HG03095 (cell line): ENCODE data around the gene PTPN13.
"Not testable (repeated sequence)": the region's sequence is repeated elsewhere in the genome, so short reads cannot be mapped to it uniquely, and the experiment has no call there.

Experiments used
- ATAC-seq: cut with Tn5 transposase; IDR thresholded peaks from one replicate; pipeline ENCODE4 v1.9.1; 2021; ENCODE audit warnings: moderate library complexity; ENCODE audit not compliant: unreplicated experiment

PTPN13 gene

GRCh38 chr4:86641516-86642090, 47.5 kb downstream of the PTPN13 start:
- no peak for ATAC-seq

GRCh38 chr4:86644892-86645291, 50.8 kb downstream of the PTPN13 start:
- ATAC-seq: no peak

- no peak for ATAC-seq
These were observed 58.3 kb downstream of the PTPN13 start for GRCh38 chr4:86652332-86652932.

DNA sequence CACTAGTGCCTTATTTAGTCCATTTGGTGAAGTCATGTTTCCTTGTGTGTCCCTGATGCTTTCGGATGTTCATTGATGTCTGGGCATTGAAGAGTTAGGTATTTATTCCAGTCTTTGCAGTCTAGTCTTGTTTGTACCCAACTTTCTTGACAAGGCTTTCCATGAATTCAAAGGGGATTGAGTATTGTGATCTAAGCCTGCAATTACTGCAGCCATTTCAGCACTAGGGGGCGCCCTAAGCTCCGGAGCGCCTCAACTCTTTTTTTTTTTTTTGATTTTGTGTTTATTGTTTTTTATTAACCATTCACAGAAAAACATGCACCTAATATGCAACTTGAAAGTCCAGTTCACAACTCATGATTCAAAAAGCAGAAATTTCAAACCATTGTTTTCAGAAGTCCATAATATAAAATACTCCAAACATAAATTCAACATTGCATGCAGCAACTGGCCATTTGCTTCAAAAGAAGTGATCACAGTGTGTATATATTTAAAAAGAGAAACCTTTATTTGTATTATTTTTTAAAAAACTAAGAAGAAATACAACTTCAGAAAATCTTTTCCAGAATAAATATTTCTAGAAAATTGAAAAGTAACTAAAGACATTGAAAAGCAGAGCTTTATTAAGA, 59.2 kb downstream of the PTPN13 start:
- no peak for ATAC-seq

GRCh38 chr4:86656781-86657180, 62.7 kb downstream of the PTPN13 start:
- ATAC-seq: not testable (repeated sequence)

- ATAC-seq: no peak
These were observed 63.3 kb downstream of the PTPN13 start for GRCh38 chr4:86657382-86657781.

DNA sequence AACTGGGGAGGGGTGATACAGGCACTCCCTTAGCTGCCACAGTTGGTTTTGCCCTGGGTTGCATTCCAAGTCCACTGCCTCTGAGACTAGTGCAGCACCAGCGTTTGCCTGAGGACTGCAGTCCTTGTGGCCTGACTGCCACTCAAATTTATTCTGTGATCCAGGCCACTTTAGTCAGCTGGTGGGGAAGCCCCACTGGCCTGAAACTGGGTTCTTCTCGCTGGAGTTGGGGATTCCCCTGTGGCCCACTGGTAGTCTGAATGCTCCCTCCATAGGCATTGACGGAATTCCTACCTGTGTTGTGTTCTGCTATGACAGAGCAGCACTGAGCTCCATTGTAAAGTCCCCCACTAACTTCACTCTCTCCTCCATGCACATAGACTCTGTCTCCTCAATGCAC, 63.8 kb downstream of the PTPN13 start:
- no peak for ATAC-seq

- ATAC-seq: no peak
These were observed 66.3 kb downstream of the PTPN13 start for GRCh38 chr4:86660401-86660800.

DNA sequence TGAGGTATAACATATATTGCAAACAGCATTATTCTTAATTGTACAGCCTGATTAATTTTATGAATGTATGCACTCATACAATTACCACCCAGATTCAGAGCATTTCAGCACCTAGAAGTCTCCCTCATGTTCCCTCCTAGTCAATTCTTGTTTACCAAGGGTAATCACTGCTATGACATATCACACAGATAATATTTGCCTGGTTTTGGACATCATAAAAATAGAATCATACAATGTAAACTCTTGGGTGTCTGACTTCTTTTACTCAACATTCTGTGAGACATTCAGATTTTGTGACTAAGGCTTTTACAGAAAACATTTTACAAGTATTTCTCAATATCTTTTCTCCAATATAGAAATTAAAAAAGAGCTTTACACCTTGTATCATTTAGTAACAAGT, 66.9 kb downstream of the PTPN13 start:
- no peak for ATAC-seq

DNA sequence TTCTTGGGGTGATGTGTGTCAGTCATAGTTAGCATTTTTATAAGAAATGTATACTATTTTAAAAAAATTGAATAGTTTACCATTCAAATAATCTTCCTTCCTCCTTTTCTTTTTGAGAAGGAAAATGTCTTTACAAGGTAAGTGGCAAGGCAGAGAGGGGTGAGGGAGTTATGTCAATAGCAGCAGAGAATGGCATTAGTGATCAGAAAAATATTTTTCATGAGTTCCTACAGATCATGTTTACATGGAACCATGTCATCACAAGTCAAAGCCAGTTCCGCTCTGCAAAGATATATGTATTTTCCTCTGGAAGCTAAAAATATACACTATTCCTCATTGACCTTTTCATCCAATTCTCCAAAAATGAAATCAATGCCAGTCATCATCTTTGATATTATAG, 67.3 kb downstream of the PTPN13 start:
- ATAC-seq: no peak

- ATAC-seq: no peak
These were observed 70.8 kb downstream of the PTPN13 start for GRCh38 chr4:86664959-86665358.

DNA sequence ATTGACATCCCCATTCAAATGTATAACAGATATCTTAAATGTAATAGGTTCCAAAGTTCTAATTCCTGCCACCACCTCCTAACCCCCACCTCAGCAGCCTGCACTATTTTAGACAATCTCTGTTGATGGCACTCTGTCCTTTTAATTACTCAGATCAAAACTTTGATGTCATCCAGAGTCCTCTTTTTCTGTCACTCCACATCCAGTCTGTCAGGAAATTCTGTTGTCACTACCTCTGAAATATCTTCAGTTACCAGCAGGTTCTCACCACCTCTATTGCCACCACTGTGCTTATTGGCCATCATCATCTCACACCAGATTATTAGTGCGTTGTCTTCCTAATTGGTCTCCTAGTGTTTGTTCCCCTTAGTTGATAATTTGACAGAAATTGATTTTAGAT, 76.2 kb downstream of the PTPN13 start:
- no peak for ATAC-seq

DNA sequence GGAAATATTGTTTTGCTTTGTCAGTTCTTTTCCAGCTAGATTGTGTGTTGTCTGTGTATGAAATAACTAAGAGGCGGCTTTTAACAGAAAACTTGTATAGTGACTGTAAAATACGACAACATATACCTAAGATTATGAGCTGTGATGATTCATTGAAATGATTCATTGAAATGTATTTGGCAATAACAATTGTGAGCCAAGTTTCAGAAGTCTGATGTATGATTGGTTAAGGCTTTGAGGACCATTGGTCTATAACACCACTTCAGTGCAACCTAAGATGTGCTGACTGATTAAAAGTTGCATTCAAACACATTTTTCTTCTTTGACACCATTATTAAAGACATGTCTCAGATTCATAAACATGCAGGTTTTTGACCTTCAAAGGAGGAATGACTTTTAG, 76.6 kb downstream of the PTPN13 start:
- ATAC-seq: no peak

DNA sequence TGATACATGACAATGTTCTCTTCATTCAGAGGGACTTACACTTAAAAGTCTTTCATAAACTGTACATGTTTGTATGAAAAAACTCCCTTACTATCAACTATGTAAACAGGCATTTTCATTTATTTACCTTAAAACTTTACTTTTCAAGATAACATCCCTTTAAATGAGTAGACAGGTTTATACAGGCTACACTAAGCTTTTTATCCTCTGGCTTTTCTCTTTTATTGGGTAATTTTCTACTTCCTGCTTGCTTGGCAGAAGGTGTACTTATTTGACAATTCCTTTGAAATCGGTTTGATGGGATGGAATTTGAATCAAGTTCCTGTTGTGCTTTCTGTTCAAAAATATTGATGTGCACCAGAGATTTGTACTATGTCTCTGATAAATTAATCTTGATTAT, 81.4 kb downstream of the PTPN13 start:
- no peak for ATAC-seq

DNA sequence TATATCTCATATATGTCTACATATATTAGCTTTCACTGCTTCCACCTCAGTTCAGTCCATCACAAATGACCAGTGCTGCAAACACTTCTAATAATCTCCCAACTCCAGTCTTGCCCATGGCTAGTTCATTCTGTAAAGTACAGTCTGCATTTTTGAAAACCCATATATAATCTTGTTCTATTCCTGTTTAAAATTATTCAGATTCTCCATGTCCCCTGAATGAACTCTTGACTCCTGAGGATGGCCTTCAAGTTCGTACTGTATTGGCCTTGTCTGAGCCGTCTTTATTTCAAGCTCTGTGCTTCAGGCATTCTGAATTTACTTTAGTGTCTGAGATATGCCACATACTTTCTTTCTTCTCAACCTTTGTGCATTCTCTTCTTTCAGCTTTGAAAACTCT, 84.7 kb downstream of the PTPN13 start:
- ATAC-seq: no peak

DNA sequence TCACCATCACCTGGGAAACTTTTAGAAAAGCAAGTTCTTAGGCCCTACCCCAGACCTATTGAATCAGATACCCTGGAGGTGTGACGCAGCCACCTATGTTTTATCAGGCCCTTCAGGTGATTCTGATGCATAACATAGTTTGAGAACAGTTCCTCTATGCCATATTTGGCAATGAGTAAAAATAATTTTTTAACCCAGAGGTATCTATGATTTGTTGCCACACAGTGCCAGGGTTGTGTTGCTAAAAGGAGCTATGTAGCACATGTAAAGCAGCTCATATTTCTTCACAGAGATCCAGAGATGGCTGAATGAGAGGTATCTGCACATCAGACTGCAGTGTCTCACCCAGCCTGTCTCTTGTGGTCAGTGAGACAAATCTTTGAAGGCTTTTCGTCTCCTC, 85.3 kb downstream of the PTPN13 start:
- no peak for ATAC-seq

DNA sequence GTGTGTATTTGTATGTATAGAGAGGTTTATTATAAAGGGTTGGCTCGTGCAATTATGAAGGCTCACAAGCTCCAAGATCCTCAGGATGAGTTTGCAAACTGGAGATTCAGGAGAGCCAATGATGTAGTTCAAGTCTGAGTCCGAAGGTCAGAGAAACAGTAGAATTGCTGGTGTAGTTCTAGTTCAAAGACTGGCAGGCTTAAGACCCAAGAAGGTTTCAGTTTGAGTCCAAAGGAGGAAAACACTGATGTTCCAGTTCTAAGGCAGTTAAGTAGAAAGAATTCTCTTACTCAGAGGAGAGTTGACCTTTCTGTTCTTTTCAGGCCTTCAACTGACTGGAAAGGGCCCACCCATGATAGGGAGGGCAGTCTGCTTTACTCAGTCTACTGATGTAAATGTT, 89.1 kb downstream of the PTPN13 start:
- ATAC-seq: no peak

GRCh38 chr4:86683983-86684382, 89.9 kb downstream of the PTPN13 start:
- ATAC-seq: no peak

GRCh38 chr4:86685401-86685800, 91.3 kb downstream of the PTPN13 start:
- no peak for ATAC-seq

- ATAC-seq: no peak
These were observed 92.6 kb downstream of the PTPN13 start for GRCh38 chr4:86686741-86687140.

DNA sequence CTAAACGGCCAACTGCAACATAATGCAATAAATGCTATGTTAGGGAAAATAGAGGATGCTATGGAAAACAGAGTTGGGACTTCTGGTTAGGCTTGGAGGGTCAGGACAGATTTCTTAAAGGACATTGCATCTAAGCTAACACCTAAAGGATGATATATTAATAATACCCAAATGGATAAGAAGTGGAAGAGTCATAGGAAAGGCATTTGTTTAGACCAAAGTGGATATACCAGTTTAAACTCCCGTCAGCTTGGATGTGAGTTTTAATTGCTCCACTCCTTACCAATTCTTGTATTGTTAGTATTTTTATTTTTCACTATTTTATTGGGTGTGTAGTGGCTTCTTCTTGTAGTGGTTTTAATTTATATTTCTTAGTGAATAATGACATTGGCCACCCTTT, 93.9 kb downstream of the PTPN13 start:
- no peak for ATAC-seq

- ATAC-seq: no peak
These were observed 110.5 kb downstream of the PTPN13 start for GRCh38 chr4:86704601-86705000.
